Loucy (cell line): ENCODE data around the gene MAGEA3.
"Not testable (repeated sequence)": the region's sequence is repeated elsewhere in the genome, so short reads cannot be mapped to it uniquely, and the experiment has no call there.

ENCODE experiments used
- H2AFZ ChIP-seq: fragments of 200-600 bp; sonication (generic); 2 replicates; pipeline ENCODE4 v1.6.0; 2016; ENCODE audit warnings: antibody characterized with exemption, mild to moderate bottlenecking, low read length, moderate library complexity
- H3F3A ChIP-seq: fragments of 200-600 bp; 2 replicates; pipeline ENCODE4 v1.6.0; 2016; ENCODE audit warnings: antibody characterized with exemption, low read depth, mild to moderate bottlenecking
- H3K27me3 ChIP-seq: fragments of 200-600 bp; sonication (generic); 2 replicates; pipeline ENCODE4 v1.6.1; 2014; ENCODE audit warnings: low read length, mild to moderate bottlenecking; ENCODE audit not compliant: insufficient read depth, poor library complexity, severe bottlenecking
- H3K36me3 ChIP-seq: fragments of 200-600 bp; sonication (generic); 2 replicates; pipeline ENCODE4 v1.6.1; 2016; ENCODE audit warnings: low read length; ENCODE audit not compliant: insufficient read depth
- H3K4me1 ChIP-seq: fragments of 200-600 bp; sonication (generic); 2 replicates; pipeline ENCODE4 v1.5.1; 2014; ENCODE audit warnings: low read length, mild to moderate bottlenecking; ENCODE audit not compliant: insufficient read depth, poor library complexity, severe bottlenecking
- H3K4me2 ChIP-seq: fragments of 200-600 bp; sonication (generic); 2 replicates; pipeline ENCODE4 v1.6.0; 2014; ENCODE audit warnings: antibody characterized with exemption, low read length, low read depth, mild to moderate bottlenecking; ENCODE audit not compliant: poor library complexity, severe bottlenecking
- H3K4me3 ChIP-seq: fragments of 200-600 bp; sonication (generic); 2 replicates; pipeline ENCODE4 v1.5.1; 2014; ENCODE audit warnings: low read length, mild to moderate bottlenecking, mixed read lengths; ENCODE audit not compliant: poor library complexity, severe bottlenecking
- H3K79me2 ChIP-seq: fragments of 200-600 bp; sonication (generic); 2 replicates; pipeline ENCODE4 v1.6.1; 2014; ENCODE audit warnings: low read length; ENCODE audit not compliant: insufficient read depth
- H3K9ac ChIP-seq: fragments of 200-600 bp; sonication (generic); 2 replicates; pipeline ENCODE4 v1.6.0; 2014; ENCODE audit warnings: mild to moderate bottlenecking, low read depth, low read length, moderate library complexity; ENCODE audit not compliant: poor library complexity, severe bottlenecking
- H3K9me2 ChIP-seq: fragments of 200-600 bp; sonication (generic); replicated peaks from 2 replicates; pipeline ENCODE4 v1.6.1; 2016; ENCODE audit warnings: low read depth, low read length, mixed read lengths
- H3K9me3 ChIP-seq: fragments of 200-600 bp; sonication (generic); 2 replicates; pipeline ENCODE4 v1.6.1; 2014; ENCODE audit warnings: mild to moderate bottlenecking, antibody characterized with exemption, low read length, low read depth; ENCODE audit not compliant: insufficient read depth
- H4K20me1 ChIP-seq: fragments of 200-600 bp; sonication (generic); 2 replicates; pipeline ENCODE4 v1.6.0; 2014; ENCODE audit warnings: antibody characterized with exemption, low read length, mild to moderate bottlenecking; ENCODE audit not compliant: insufficient read depth, poor library complexity, severe bottlenecking
- CTCF ChIP-seq: fragments of 200-600 bp; sonication (generic); conservative IDR thresholded peaks from 2 replicates; pipeline ENCODE4 v1.5.1; 2014; ENCODE audit warnings: mild to moderate bottlenecking, antibody characterized with exemption, low read length
- EZH2phosphoT487 ChIP-seq: fragments of 200-600 bp; IDR thresholded peaks from 2 replicates; pipeline ENCODE4 v1.6.1; 2018; ENCODE audit warnings: antibody characterized with exemption, mild to moderate bottlenecking, moderate library complexity, borderline replicate concordance

Gene MAGEA3

GRCh38 chrX:152735101-152735500 is 36.5 kb downstream of the MAGEA3 start:
- no peaks in the 10 kb centered on the region for H3K9me3 ChIP-seq
- no peaks in the 10 kb centered on the region for H3K4me1 ChIP-seq
- H3K36me3 ChIP-seq: no peaks in the 10 kb centered on the region
- no peak overlapping the region for H3K4me2 ChIP-seq
- H4K20me1 ChIP-seq: no peaks in the 10 kb centered on the region
- TF ChIP-seq CTCF: no peak
- no peak for TF ChIP-seq EZH2phosphoT487
- H3K9me2 ChIP-seq: no peaks in the 10 kb centered on the region
- H3F3A ChIP-seq: no peaks in the 10 kb centered on the region
- H3K4me3 ChIP-seq: no peak overlapping the region
- H2AFZ ChIP-seq: no peak overlapping the region
- no peaks in the 10 kb centered on the region for H3K27me3 ChIP-seq
- no peak overlapping the region for H3K9ac ChIP-seq
- no peaks in the 10 kb centered on the region for H3K79me2 ChIP-seq

- Histone ChIP-seq H3K4me1 (no peaks in the 10 kb centered on the region), H4K20me1 (no peaks in the 10 kb centered on the region), H3K36me3 (no peaks in the 10 kb centered on the region), H3K4me2 (no peak overlapping the region), H3K27me3 (no peaks in the 10 kb centered on the region), H3K4me3 (no peak overlapping the region), H3K9me3 (no peaks in the 10 kb centered on the region), H3K9me2 (no peaks in the 10 kb centered on the region), H3K9ac (no peak overlapping the region), H3F3A (no peaks in the 10 kb centered on the region), H2AFZ (no peak overlapping the region), H3K79me2 (no peaks in the 10 kb centered on the region)
- TF ChIP-seq EZH2phosphoT487 (no peak), CTCF (no peak)
Measured at GRCh38 chrX:152735860-152736511, 37.4 kb downstream of the MAGEA3 start.

GRCh38 chrX:152736528-152736927 is 37.9 kb downstream of the MAGEA3 start:
- H3K4me3 ChIP-seq, H3K9me2 ChIP-seq, H3K9me3 ChIP-seq, H4K20me1 ChIP-seq, H3K36me3 ChIP-seq, H3F3A ChIP-seq, H2AFZ ChIP-seq, H3K79me2 ChIP-seq, H3K27me3 ChIP-seq, H3K4me2 ChIP-seq, H3K4me1 ChIP-seq, H3K9ac ChIP-seq: not testable (repeated sequence)

- Histone ChIP-seq H3K4me2 (no peak overlapping the region), H3F3A (no peaks in the 10 kb centered on the region), H3K9ac (no peak overlapping the region), H3K36me3 (no peaks in the 10 kb centered on the region), H3K9me2 (no peaks in the 10 kb centered on the region), H4K20me1 (no peaks in the 10 kb centered on the region), H2AFZ (no peak overlapping the region), H3K9me3 (no peaks in the 10 kb centered on the region), H3K27me3 (no peaks in the 10 kb centered on the region), H3K4me1 (no peaks in the 10 kb centered on the region), H3K79me2 (no peaks in the 10 kb centered on the region), H3K4me3 (no peak overlapping the region)
- no peak for TF ChIP-seq EZH2phosphoT487
- TF ChIP-seq CTCF: no peak
Measured at GRCh38 chrX:152738560-152738959, 40.0 kb downstream of the MAGEA3 start.
